ENCODE results near the gene NGB.

- TF ChIP-seq EZH2 (IDR thresholded peaks at IDR 0.05; ENCODE audit: low read length, unreplicated experiment) (no peak), CTCF (conservative IDR thresholded peaks at IDR 0.05; ENCODE audit: low read depth, low read length) (no peak)
These were observed 39.3 kb downstream of the NGB start for GRCh38 chr14:77231721-77232120.
